ENCODE data around the gene CLEC10A. TPM values are rescaled to one million over a fixed set of nuclear protein-coding genes. Genes with fewer than 3 reads are reported as not detected.

The CLEC10A gene
- total RNA-seq, 4 donors from 2014 or later, result 0.59 to 3.9 (median 2.1) TPM

GRCh38 chr17:7111784-7112509 lies 31.9 kb upstream of the CLEC10A start:
- Histone ChIP-seq H3K27me3 (no peaks in the 10 kb centered on the region), H3K27ac (no peak overlapping the region), H3K4me3 (replicated peaks in 1 of 3) (no peak overlapping the region), H3K36me3 (no peaks in the 10 kb centered on the region), H3K4me1 (no peaks in the 10 kb centered on the region), H3K9me3 (no peaks in the 10 kb centered on the region)
- no peak for DNase-seq
- TF ChIP-seq CTCF (IDR thresholded peaks at IDR 0.05) (no peak), POLR2A (IDR thresholded peaks at IDR 0.05) (no peak)
- 47 to 54% methylated on average over 12 of the region's 12 CpGs for WGBS, 2 donors
- intact Hi-C loops (cut with DNase I), result no loop called here

DNA sequence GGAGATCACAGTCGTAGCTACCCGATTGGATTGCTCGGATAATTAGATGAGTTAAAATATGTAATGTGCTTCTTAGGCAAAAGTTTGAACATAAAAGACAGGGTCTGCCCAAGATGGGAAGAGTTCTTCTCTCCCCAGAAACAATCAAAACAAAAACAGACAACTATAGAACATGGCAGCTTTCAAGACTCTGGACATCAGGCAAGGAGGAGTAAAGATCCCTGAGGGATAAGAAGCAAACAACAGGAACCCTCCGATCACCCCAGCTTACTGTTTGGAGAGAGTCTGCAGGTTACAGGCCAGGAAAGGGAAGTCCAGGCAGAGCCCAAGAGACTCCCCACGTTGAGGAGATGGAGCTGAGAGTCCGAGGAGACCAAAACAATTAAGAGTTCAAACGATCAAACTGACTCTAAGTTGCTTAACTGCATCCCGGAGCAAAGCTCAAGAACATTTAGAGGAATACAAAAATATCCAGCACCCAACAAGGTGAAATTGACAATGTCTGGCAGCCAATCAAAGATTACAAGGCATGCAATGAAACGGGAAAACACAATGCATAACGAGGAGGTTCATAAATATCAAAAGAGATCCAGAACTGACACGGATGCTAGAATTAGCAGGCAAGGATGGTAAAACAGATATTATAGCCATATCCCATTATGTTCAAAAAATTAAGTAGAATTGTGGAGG lies 30.7 kb upstream of the CLEC10A start:
- 54 to 61% methylated on average over 11 of the region's 11 CpGs for WGBS, 2 donors
- Histone ChIP-seq H3K27ac (no peak overlapping the region), H3K27me3 (no peaks in the 10 kb centered on the region), H3K4me1 (no peaks in the 10 kb centered on the region), H3K36me3 (no peaks in the 10 kb centered on the region), H3K9me3 (no peaks in the 10 kb centered on the region), H3K4me3 (replicated peaks in 1 of 3) (no peak overlapping the region)
- no peak for DNase-seq
- intact Hi-C loops (cut with DNase I), result no loop called here
- no peak for TF ChIP-seq POLR2A (IDR thresholded peaks at IDR 0.05)
- no peak for TF ChIP-seq CTCF (IDR thresholded peaks at IDR 0.05)

DNA sequence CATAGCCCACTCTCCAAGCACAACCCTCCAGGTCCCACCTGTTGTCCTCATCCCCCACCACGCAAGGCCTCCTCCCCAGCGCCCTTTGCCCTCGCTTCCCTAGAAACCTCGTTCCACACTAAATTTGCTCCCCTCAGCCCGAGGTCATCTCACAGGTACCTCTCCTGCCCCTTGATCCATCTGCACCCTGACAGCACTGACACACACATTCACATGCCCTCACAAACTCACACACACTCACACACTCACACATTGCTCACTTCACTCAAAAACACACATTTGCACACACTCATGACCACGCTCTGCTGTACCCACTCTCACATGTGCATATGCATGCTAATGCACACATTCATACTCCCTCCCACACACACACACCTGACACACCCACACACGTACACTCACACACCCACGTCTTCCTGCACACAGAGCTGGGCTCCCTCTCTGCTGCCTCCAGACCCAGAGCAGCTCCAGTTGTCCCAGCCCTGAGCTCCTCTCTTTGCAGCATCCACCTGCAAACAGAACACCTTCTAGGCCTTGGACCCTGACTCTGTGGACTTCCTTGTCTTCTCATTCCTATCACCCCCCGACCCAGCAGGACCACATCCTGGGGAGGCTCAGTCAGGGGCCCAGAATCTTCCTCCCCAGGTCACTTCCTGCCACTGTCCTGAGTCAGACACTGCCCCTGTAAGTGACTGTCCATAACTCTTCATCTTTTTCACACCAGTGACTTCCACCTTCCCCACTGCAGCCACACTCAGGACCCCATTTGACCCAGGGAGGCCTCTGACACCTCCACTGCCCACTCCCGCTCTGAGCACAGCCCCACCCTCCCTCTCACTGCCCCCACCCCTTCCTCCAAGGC lies 29.6 kb upstream of the CLEC10A start:
- H3K4me3 ChIP-seq (replicated peaks in 1 of 3), result no peak overlapping the region
- H3K27ac ChIP-seq, result no peak overlapping the region
- WGBS, 2 donors, result 74 to 81% methylated on average over 10 of the region's 10 CpGs
- no peaks in the 10 kb centered on the region for H3K36me3 ChIP-seq
- no peaks in the 10 kb centered on the region for H3K27me3 ChIP-seq
- H3K9me3 ChIP-seq, result no peaks in the 10 kb centered on the region
- H3K4me1 ChIP-seq, result no peaks in the 10 kb centered on the region
- DNase-seq, result no peak
- TF ChIP-seq CTCF (IDR thresholded peaks at IDR 0.05) (no peak), POLR2A (IDR thresholded peaks at IDR 0.05) (no peak)
- intact Hi-C loops (cut with DNase I), result no loop called here

- intact Hi-C loops (cut with DNase I), result no loop called here
- no peak for TF ChIP-seq CTCF (IDR thresholded peaks at IDR 0.05)
- Histone ChIP-seq H3K9me3 (no peaks in the 10 kb centered on the region), H3K27me3 (no peaks in the 10 kb centered on the region), H3K27ac (no peak overlapping the region), H3K4me3 (replicated peaks in 1 of 3) (no peak overlapping the region), H3K36me3 (no peaks in the 10 kb centered on the region), H3K4me1 (no peaks in the 10 kb centered on the region)
- DNase-seq, result no peak
- 76 to 81% methylated on average over 8 to 9 of the region's 9 CpGs for WGBS, 2 donors
These were observed 28.9 kb upstream of the CLEC10A start for GRCh38 chr17:7108981-7109380.

Measured in thyroid gland (tissue), 4 donors.